Prostate gland (tissue), 2 donors: ENCODE measurements around the gene GSTM1.

ENCODE experiments used
- POLR2A ChIP-seq: fragments of 450-650 bp; IDR thresholded peaks from one replicate; pipeline ENCODE4 v1.6.1; 2016; ENCODE audit warnings: antibody characterized with exemption, mild to moderate bottlenecking
- POLR2AphosphoS5 ChIP-seq: sonication (generic); formaldehyde crosslinking; IDR thresholded peaks from one replicate; pipeline ENCODE4 v1.6.1; 2017; ENCODE audit warnings: antibody characterized with exemption
- TF ChIP-seq, protein P1 (sequence below), 4 experiments: fragments of 200-600 bp in 2 of 4; fragments of 450-650 bp in 2 of 4; sonication (generic) in 2 of 4; IDR thresholded peaks; 1 replicate in 3 of 4; 2 replicates in 1 of 4; pipeline ENCODE4 v1.5.1; 2016 to 2019; ENCODE audit warnings: antibody characterized with exemption in 4 of 4, mild to moderate bottlenecking in 2 of 4, moderate library complexity in 2 of 4

- TF ChIP-seq POLR2A (no peak), POLR2AphosphoS5 (no peak)
- TF ChIP-seq, protein P1, sequence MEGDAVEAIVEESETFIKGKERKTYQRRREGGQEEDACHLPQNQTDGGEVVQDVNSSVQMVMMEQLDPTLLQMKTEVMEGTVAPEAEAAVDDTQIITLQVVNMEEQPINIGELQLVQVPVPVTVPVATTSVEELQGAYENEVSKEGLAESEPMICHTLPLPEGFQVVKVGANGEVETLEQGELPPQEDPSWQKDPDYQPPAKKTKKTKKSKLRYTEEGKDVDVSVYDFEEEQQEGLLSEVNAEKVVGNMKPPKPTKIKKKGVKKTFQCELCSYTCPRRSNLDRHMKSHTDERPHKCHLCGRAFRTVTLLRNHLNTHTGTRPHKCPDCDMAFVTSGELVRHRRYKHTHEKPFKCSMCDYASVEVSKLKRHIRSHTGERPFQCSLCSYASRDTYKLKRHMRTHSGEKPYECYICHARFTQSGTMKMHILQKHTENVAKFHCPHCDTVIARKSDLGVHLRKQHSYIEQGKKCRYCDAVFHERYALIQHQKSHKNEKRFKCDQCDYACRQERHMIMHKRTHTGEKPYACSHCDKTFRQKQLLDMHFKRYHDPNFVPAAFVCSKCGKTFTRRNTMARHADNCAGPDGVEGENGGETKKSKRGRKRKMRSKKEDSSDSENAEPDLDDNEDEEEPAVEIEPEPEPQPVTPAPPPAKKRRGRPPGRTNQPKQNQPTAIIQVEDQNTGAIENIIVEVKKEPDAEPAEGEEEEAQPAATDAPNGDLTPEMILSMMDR (IDR thresholded peaks at IDR 0.05), result no peak
These were observed 35.2 kb upstream of the GSTM1 start for GRCh38 chr1:109652402-109652801.
